AG09309 (cell line): Measurements from ENCODE around the gene KIAA0930.

ENCODE experiments used
- DNase-seq: peaks from one replicate; pipeline ENCODE4 v3.0.0-alpha.2; 2010; ENCODE audit warnings: low read depth
- H3K4me3 ChIP-seq: 2 replicates; pipeline ENCODE4 v1.5.1; 2011; ENCODE audit warnings: mild to moderate bottlenecking, low read depth, low read length, moderate library complexity; ENCODE audit not compliant: control insufficient read depth
- TF ChIP-seq, protein P1 (sequence below): IDR thresholded peaks from 2 replicates; pipeline ENCODE4 v1.5.1; 2011; ENCODE audit warnings: mild to moderate bottlenecking, low read depth, low read length, inconsistent platforms; ENCODE audit not compliant: insufficient read depth, control insufficient read depth; ENCODE audit errors: missing control alignments

Gene KIAA0930

GRCh38 chr22:45205276-45205925 lies 35.3 kb downstream of the KIAA0930 start:
- TF ChIP-seq, protein P1, sequence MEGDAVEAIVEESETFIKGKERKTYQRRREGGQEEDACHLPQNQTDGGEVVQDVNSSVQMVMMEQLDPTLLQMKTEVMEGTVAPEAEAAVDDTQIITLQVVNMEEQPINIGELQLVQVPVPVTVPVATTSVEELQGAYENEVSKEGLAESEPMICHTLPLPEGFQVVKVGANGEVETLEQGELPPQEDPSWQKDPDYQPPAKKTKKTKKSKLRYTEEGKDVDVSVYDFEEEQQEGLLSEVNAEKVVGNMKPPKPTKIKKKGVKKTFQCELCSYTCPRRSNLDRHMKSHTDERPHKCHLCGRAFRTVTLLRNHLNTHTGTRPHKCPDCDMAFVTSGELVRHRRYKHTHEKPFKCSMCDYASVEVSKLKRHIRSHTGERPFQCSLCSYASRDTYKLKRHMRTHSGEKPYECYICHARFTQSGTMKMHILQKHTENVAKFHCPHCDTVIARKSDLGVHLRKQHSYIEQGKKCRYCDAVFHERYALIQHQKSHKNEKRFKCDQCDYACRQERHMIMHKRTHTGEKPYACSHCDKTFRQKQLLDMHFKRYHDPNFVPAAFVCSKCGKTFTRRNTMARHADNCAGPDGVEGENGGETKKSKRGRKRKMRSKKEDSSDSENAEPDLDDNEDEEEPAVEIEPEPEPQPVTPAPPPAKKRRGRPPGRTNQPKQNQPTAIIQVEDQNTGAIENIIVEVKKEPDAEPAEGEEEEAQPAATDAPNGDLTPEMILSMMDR: no peak
- no peak overlapping the region for H3K4me3 ChIP-seq
- DNase-seq: no peak

DNA sequence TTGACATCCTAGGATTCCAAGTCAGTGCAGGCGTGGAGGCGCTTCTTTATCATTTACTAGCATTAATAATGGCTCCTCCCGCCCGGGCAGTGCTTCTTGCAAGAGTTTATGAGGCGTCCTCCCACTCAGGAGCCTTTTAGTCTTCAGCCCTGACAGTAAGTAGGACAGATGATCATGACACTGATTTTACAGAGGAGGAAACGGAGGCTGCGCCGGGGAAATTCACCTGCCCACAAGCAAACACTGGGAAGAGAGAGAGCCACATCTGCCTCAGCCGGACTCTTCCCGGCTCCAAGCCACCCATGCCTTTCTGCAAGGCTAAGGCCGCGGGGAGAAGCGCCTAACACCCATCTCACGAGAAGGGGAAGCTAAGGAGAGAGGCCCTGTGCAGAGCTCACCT lies 35.9 kb downstream of the KIAA0930 start:
- no peak overlapping the region for H3K4me3 ChIP-seq
- no peak for DNase-seq
- TF ChIP-seq, protein P1: no peak

GRCh38 chr22:45204241-45204640 lies 36.5 kb downstream of the KIAA0930 start:
- TF ChIP-seq, protein P1: no peak
- no peak for DNase-seq
- H3K4me3 ChIP-seq: no peak overlapping the region

DNA sequence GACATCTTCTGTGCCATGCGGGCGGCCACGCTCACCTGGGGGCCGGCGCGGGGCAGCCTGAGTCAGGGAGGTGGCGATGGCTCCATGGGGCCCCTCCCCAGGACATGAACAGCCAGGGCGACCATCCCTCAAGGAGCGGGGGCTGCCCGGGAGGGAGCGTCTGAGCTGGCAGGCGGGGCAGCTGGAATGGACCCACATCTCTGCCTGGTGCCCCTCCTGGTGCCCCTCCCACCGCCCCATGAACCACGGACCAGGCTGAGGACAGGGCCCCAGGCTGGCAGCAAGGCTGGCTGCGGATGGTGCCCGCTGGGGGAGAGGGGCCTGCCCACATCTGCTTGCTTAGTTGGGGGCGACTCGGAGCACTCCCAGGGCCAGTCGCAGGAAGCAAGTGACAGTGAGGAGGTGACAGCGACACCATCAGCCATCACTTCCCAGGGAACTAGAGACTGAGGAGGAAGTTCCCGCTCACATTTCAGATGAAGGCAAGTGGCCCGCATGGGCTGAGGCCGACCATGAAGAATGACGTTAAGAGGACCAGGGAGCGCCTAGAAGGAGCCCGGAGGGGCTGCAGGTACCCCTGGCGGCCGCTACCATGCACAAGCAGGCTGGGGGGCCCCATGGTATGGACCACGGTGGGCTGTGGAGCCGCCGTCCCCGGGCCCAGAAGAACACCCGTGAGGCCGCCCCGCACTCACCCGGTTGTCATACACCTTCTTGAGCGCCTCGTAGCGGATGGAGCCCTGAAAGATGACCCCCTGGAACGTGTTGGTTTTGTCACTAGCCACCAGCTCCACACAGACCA lies 37.3 kb downstream of the KIAA0930 start:
- no peak overlapping the region for H3K4me3 ChIP-seq
- TF ChIP-seq, protein P1: no peak
- no peak for DNase-seq

- TF ChIP-seq, protein P1: no peak
- H3K4me3 ChIP-seq: no peak overlapping the region
- no peak for DNase-seq
Measured at GRCh38 chr22:45202333-45203149, 38.2 kb downstream of the KIAA0930 start.

- peak; percentile 76 for DNase-seq
- TF ChIP-seq, protein P1: no peak
- no peak overlapping the region for H3K4me3 ChIP-seq
Measured at GRCh38 chr22:45201678-45202332, 38.9 kb downstream of the KIAA0930 start.
